ENCODE measurements around the gene SRSF2. TPM values are rescaled to one million over a fixed set of nuclear protein-coding genes. Genes with fewer than 3 reads are reported as not detected.
A peak's percentile ranks its signal among the peaks of the same experiment; 100 is the strongest.

SRSF2 gene
- total and polyA plus RNA-seq, 9 of the 15 experiments (the other 6 are each of a cell fraction or from before 2014, with no cell fraction given): 161 to 583 (median 393) TPM

DNA sequence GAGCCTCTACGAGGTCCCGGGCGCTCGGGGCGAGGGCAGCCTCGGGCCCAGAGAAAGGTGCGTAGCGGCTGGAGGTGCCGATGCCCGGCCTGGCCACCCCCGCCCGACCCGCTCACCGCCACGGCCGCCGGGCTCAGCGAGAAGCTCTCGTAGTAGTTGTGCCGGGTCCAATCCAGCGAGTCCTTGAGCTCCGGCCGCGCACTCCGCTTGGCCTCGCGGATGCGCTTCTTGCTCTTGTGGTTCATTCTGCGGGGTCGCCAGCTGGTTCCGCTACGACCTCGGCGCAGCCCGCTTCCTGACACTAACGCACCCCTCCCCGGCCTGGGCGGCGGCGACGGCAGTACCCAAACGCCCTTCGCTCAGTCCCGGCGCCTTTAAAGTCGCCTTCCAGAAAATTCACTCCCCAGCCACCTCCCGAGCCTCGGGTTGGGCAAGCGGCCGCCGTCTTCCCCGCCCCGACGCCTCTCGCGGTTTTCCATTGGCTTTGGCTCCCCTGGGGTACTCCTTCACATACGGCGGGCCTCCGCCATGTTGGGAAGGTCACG, 10.8 kb downstream of the SRSF2 start, which contains the start of gene JMJD6 (continued):
- TF ChIP-seq, protein P1, sequence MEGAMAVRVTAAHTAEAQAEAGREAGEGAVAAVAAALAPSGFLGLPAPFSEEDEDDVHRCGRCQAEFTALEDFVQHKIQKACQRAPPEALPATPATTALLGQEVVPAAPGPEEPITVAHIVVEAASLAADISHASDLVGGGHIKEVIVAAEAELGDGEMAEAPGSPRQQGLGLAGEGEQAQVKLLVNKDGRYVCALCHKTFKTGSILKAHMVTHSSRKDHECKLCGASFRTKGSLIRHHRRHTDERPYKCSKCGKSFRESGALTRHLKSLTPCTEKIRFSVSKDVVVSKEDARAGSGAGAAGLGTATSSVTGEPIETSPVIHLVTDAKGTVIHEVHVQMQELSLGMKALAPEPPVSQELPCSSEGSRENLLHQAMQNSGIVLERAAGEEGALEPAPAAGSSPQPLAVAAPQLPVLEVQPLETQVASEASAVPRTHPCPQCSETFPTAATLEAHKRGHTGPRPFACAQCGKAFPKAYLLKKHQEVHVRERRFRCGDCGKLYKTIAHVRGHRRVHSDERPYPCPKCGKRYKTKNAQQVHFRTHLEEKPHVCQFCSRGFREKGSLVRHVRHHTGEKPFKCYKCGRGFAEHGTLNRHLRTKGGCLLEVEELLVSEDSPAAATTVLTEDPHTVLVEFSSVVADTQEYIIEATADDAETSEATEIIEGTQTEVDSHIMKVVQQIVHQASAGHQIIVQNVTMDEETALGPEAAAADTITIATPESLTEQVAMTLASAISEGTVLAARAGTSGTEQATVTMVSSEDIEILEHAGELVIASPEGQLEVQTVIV (CRISPR knock-in tag; IDR thresholded peaks at IDR 0.05; ENCODE audit: borderline replicate concordance): no peak
- no peak for TF ChIP-seq CBFB (CRISPR knock-in tag; IDR thresholded peaks at IDR 0.05)
- TF ChIP-seq SMARCA4 (IDR thresholded peaks at IDR 0.05): no peak
- TF ChIP-seq SMAD4 (CRISPR knock-in tag; conservative IDR thresholded peaks at IDR 0.05): no peak
- no peak for TF ChIP-seq POU5F1 (IDR thresholded peaks at IDR 0.05; ENCODE audit: borderline replicate concordance, low read depth, low read length, partially characterized antibody)
- no peak for TF ChIP-seq BCOR (IDR thresholded peaks at IDR 0.05)
- TF ChIP-seq POLR3G (IDR thresholded peaks at IDR 0.05; ENCODE audit: extremely low read depth, insufficient read length, insufficient replicate concordance): no peak
- no peak for TF ChIP-seq ZNF197 (CRISPR knock-in tag; IDR thresholded peaks at IDR 0.05; ENCODE audit: low read depth)
- TF ChIP-seq ZNF41 (CRISPR knock-in tag; conservative IDR thresholded peaks at IDR 0.05): no peak
- peak; percentile 9; the same call in 1 of the 2 replicates for TF ChIP-seq TGIF2 (CRISPR knock-in tag; IDR thresholded peaks at IDR 0.05)
- TF ChIP-seq, protein P2, sequence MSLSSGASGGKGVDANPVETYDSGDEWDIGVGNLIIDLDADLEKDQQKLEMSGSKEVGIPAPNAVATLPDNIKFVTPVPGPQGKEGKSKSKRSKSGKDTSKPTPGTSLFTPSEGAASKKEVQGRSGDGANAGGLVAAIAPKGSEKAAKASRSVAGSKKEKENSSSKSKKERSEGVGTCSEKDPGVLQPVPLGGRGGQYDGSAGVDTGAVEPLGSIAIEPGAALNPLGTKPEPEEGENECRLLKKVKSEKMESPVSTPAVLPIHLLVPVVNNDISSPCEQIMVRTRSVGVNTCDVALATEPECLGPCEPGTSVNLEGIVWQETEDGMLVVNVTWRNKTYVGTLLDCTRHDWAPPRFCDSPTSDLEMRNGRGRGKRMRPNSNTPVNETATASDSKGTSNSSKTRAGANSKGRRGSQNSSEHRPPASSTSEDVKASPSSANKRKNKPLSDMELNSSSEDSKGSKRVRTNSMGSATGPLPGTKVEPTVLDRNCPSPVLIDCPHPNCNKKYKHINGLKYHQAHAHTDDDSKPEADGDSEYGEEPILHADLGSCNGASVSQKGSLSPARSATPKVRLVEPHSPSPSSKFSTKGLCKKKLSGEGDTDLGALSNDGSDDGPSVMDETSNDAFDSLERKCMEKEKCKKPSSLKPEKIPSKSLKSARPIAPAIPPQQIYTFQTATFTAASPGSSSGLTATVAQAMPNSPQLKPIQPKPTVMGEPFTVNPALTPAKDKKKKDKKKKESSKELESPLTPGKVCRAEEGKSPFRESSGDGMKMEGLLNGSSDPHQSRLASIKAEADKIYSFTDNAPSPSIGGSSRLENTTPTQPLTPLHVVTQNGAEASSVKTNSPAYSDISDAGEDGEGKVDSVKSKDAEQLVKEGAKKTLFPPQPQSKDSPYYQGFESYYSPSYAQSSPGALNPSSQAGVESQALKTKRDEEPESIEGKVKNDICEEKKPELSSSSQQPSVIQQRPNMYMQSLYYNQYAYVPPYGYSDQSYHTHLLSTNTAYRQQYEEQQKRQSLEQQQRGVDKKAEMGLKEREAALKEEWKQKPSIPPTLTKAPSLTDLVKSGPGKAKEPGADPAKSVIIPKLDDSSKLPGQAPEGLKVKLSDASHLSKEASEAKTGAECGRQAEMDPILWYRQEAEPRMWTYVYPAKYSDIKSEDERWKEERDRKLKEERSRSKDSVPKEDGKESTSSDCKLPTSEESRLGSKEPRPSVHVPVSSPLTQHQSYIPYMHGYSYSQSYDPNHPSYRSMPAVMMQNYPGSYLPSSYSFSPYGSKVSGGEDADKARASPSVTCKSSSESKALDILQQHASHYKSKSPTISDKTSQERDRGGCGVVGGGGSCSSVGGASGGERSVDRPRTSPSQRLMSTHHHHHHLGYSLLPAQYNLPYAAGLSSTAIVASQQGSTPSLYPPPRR (CRISPR knock-in tag; IDR thresholded peaks at IDR 0.05; ENCODE audit: borderline replicate concordance): peak; percentile 14; the same call in 1 of the 2 replicates
- no peak for TF ChIP-seq NCOA4 (IDR thresholded peaks at IDR 0.05; ENCODE audit: partially characterized antibody)
- no peak for TF ChIP-seq DMBX1 (CRISPR knock-in tag; IDR thresholded peaks at IDR 0.05; ENCODE audit: borderline replicate concordance)
- TF ChIP-seq, protein P3, sequence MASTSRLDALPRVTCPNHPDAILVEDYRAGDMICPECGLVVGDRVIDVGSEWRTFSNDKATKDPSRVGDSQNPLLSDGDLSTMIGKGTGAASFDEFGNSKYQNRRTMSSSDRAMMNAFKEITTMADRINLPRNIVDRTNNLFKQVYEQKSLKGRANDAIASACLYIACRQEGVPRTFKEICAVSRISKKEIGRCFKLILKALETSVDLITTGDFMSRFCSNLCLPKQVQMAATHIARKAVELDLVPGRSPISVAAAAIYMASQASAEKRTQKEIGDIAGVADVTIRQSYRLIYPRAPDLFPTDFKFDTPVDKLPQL (IDR thresholded peaks at IDR 0.05; ENCODE audit: extremely low read depth, insufficient read length): no peak
- TF ChIP-seq, protein P4, sequence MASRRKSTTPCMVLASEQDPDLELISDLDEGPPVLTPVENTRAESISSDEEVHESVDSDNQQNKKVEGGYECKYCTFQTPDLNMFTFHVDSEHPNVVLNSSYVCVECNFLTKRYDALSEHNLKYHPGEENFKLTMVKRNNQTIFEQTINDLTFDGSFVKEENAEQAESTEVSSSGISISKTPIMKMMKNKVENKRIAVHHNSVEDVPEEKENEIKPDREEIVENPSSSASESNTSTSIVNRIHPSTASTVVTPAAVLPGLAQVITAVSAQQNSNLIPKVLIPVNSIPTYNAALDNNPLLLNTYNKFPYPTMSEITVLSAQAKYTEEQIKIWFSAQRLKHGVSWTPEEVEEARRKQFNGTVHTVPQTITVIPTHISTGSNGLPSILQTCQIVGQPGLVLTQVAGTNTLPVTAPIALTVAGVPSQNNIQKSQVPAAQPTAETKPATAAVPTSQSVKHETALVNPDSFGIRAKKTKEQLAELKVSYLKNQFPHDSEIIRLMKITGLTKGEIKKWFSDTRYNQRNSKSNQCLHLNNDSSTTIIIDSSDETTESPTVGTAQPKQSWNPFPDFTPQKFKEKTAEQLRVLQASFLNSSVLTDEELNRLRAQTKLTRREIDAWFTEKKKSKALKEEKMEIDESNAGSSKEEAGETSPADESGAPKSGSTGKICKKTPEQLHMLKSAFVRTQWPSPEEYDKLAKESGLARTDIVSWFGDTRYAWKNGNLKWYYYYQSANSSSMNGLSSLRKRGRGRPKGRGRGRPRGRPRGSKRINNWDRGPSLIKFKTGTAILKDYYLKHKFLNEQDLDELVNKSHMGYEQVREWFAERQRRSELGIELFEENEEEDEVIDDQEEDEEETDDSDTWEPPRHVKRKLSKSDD (conservative IDR thresholded peaks at IDR 0.05; ENCODE audit: low read length): no peak
- no peak for TF ChIP-seq SMARCA5 (IDR thresholded peaks at IDR 0.05)
- TF ChIP-seq, protein P5, sequence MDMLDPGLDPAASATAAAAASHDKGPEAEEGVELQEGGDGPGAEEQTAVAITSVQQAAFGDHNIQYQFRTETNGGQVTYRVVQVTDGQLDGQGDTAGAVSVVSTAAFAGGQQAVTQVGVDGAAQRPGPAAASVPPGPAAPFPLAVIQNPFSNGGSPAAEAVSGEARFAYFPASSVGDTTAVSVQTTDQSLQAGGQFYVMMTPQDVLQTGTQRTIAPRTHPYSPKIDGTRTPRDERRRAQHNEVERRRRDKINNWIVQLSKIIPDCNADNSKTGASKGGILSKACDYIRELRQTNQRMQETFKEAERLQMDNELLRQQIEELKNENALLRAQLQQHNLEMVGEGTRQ (CRISPR knock-in tag; IDR thresholded peaks at IDR 0.05): no peak

All from K562 (cell line).